HepG2 (cell line): ENCODE measurements around the gene NUDT7. TPM values are rescaled to one million over a fixed set of nuclear protein-coding genes. Genes with fewer than 3 reads are reported as not detected.
A peak's percentile ranks its signal among the peaks of the same experiment; 100 is the strongest.

Source experiments
- ATF4 ChIP-seq, 2 experiments: fragments of 450-650 bp in 1 of 2; sonication (generic) in 1 of 2; formaldehyde crosslinking; IDR thresholded peaks; 2 replicates each; pipeline versions ENCODE4 v1.5.0 to v1.8.0; 2020 to 2022; ENCODE audit warnings: mild to moderate bottlenecking in 1 of 2, missing genetic modification reagents in 1 of 2
- CEBPG ChIP-seq: IDR thresholded peaks from 2 replicates; pipeline ENCODE4 v1.6.1; 2016
- CREM ChIP-seq, 2 experiments: sonication (generic) in 1 of 2; formaldehyde crosslinking in 1 of 2; IDR thresholded peaks; 2 replicates each; pipeline versions ENCODE4 v1.4.0 to v1.6.1; 2016 to 2020; ENCODE audit warnings: antibody characterized with exemption in 1 of 2, mild to moderate bottlenecking in 1 of 2, missing genetic modification reagents in 1 of 2
- EEA1 ChIP-seq: sonication (generic); formaldehyde crosslinking; IDR thresholded peaks from 2 replicates; pipeline ENCODE4 v1.5.1; 2020; ENCODE audit warnings: mild to moderate bottlenecking, missing genetic modification reagents, borderline replicate concordance
- HES4 ChIP-seq: sonication (generic); formaldehyde crosslinking; IDR thresholded peaks from 2 replicates; pipeline ENCODE4 v1.9.0; 2021; ENCODE audit warnings: mild to moderate bottlenecking, missing genetic modification reagents, borderline replicate concordance
- HNRNPL ChIP-seq: fragments of 200-400 bp; formaldehyde crosslinking; IDR thresholded peaks from 2 replicates; pipeline ENCODE4 v1.6.1; 2017; ENCODE audit warnings: mild to moderate bottlenecking, low read depth, low read length
- IKZF5 ChIP-seq: IDR thresholded peaks from 2 replicates; pipeline ENCODE4 v1.6.1; 2018; ENCODE audit warnings: missing genetic modification reagents, mild to moderate bottlenecking, missing compliant biosample characterization
- MYNN ChIP-seq: sonication (generic); formaldehyde crosslinking; IDR thresholded peaks from 2 replicates; pipeline ENCODE4 v1.4.0; 2020; ENCODE audit warnings: mild to moderate bottlenecking, low read depth, missing genetic modification reagents
- NR2F1 ChIP-seq, 2 experiments: fragments of 450-650 bp in 1 of 2; formaldehyde crosslinking in 1 of 2; IDR thresholded peaks; 2 replicates each; pipeline versions ENCODE4 v1.5.0 to v1.6.1; 2016 to 2020; ENCODE audit warnings: mild to moderate bottlenecking in 1 of 2, missing compliant biosample characterization in 1 of 2, missing genetic modification reagents in 1 of 2, moderate library complexity in 1 of 2
- RARA ChIP-seq: IDR thresholded peaks from 2 replicates; pipeline ENCODE4 v1.6.1; 2016; ENCODE audit warnings: missing genetic modification reagents, missing compliant biosample characterization
- RXRA ChIP-seq: sonication (generic); formaldehyde crosslinking; IDR thresholded peaks from 2 replicates; pipeline ENCODE4 v1.5.1; 2020; ENCODE audit warnings: missing genetic modification reagents
- YEATS4 ChIP-seq: sonication (generic); formaldehyde crosslinking; IDR thresholded peaks from 2 replicates; pipeline ENCODE4 v1.4.0; 2020; ENCODE audit warnings: missing genetic modification reagents, borderline replicate concordance
- ZGPAT ChIP-seq: IDR thresholded peaks from 2 replicates; pipeline ENCODE4 v1.6.1; 2016; ENCODE audit warnings: mild to moderate bottlenecking
- ZNF20 ChIP-seq: sonication (generic); formaldehyde crosslinking; IDR thresholded peaks from 2 replicates; pipeline ENCODE4 v1.4.0; 2020; ENCODE audit warnings: mild to moderate bottlenecking, moderate library complexity, missing genetic modification reagents
- ZNF230 ChIP-seq: sonication (generic); formaldehyde crosslinking; IDR thresholded peaks from 2 replicates; pipeline ENCODE4 v1.4.0; 2020; ENCODE audit warnings: mild to moderate bottlenecking, missing genetic modification reagents
- ZNF281 ChIP-seq: sonication (generic); formaldehyde crosslinking; IDR thresholded peaks from 2 replicates; pipeline ENCODE4 v1.4.0; 2020; ENCODE audit warnings: missing genetic modification reagents, borderline replicate concordance
- ZNF460 ChIP-seq: sonication (generic); formaldehyde crosslinking; IDR thresholded peaks from 2 replicates; pipeline ENCODE4 v1.5.1; 2020; ENCODE audit warnings: missing genetic modification reagents, mild to moderate bottlenecking, borderline replicate concordance
- polyA plus RNA-seq, 8 experiments: library from polyadenylated mRNA; depleted of rRNA in 3 of 8; stranded (reverse) in 7 of 8; unstranded in 1 of 8; fragments of >200 nt; fragmentation: Illumina TruSeq in 4 of 8; extraction: Trizol in 4 of 8; gene quantifications; 2 replicates each; pipeline versions ENCODE4 v1.2.1 to v1.2.3, GENCODE V29; 2011 to 2016; ENCODE audit warnings: low read depth in 4 of 8, missing spikeins in 1 of 8, mixed read lengths in 1 of 8; ENCODE audit not compliant: insufficient read depth in 1 of 8
- total RNA-seq, 5 experiments: library from RNA; depleted of rRNA; stranded (reverse); fragments of >200 nt; fragmentation: Illumina TruSeq; extraction: Trizol; gene quantifications; 2 replicates each; pipeline ENCODE4 v1.2.3, GENCODE V29; 2016; ENCODE audit warnings: low read depth in 1 of 5

The NUDT7 gene
- total and polyA plus RNA-seq, 2 of the 13 experiments (the other 11 are each of a cell fraction or from before 2014, with no cell fraction given), result 14.3 to 23.9 TPM

- TF ChIP-seq ZNF281 (0 out of 2 replicates have a peak, but pooled peaks have one; percentile 9), IKZF5 (no peak), RARA (peak; percentile 81), MYNN (CRISPR knock-in tag) (no peak), YEATS4 (no peak), ZNF20 (CRISPR knock-in tag) (0 out of 2 replicates have a peak, but pooled peaks have one; percentile 32), CREM (IDR thresholded peaks at IDR 0.05) (0 out of 2 replicates have a peak, but pooled peaks have one; percentile 19), CREM (CRISPR knock-in tag; IDR thresholded peaks at IDR 0.05) (no peak), NR2F1 (CRISPR knock-in tag; IDR thresholded peaks at IDR 0.05) (peak; percentile 56 to 65; a peak in 1 of 4 replicates), ZNF460 (CRISPR knock-in tag) (no peak), HES4 (CRISPR knock-in tag) (no peak), ZNF230 (CRISPR knock-in tag) (no peak), HNRNPL (no peak), ZGPAT (CRISPR knock-in tag) (peak; percentile 35; the same call in 1 of the 2 replicates), RXRA (CRISPR knock-in tag) (0 out of 2 replicates have a peak, but pooled peaks have one; percentile 37), EEA1 (no peak), CEBPG (CRISPR knock-in tag) (peak; percentile 80), ATF4 (CRISPR knock-in tag; IDR thresholded peaks at IDR 0.05) (0 out of 4 replicates have a peak, but pooled peaks of 1 of the 2 experiments have one; percentile 13)
Measured at GRCh38 chr16:77724174-77724573, 1.9 kb downstream of the NUDT7 start (continued).
